ENCODE measurements around the gene SLC44A1. TPM values are rescaled to one million over a fixed set of nuclear protein-coding genes. Genes with fewer than 3 reads are reported as not detected.

Gene SLC44A1
- total and polyA plus RNA-seq, 10 of the 15 experiments (the other 5 are each of a cell fraction or from before 2014, with no cell fraction given), result 2.4 to 21.2 (median 12.4) TPM

- RAD21 ChIA-PET (ENCODE audit: unreplicated experiment), result interaction anchor here (0.9 kb wide), 1 partner anchor 10 kb away, joined by 3 read pairs; no protein-coding TSS in a partner anchor
- H3K9ac ChIP-seq (ENCODE audit: control insufficient read depth, insufficient read depth, low read length), result no peak overlapping the region
- WGBS (ENCODE audit: insufficient coverage, insufficient replicate concordance, low lambda C conversion rate, missing lambda C conversion rate), result 48% methylated on average over 4 of the region's 4 CpGs
- no peak overlapping the region for H3K27ac ChIP-seq (ENCODE audit: control insufficient read depth, insufficient read depth)
- H3K36me3 ChIP-seq (ENCODE audit: control insufficient read depth in 2 of 2, insufficient read depth in 2 of 2, low read length in 1 of 2), result no peaks in the 10 kb centered on the region
- CTCF ChIA-PET, result no interaction called here
- DNase-seq (ENCODE audit: low read depth, low spot score) (no peak), ATAC-seq (no peak), FAIRE-seq (no peak)
- no peak overlapping the region for H2AFZ ChIP-seq (ENCODE audit: control insufficient read depth, low read depth, low read length)
- no peak overlapping the region for H3K4me3 ChIP-seq
- no peak overlapping the region for H3K4me2 ChIP-seq (ENCODE audit: control insufficient read depth, insufficient read depth)
- BruUV-seq (replicated peaks), result no TSS peak
- H3K27me3 ChIP-seq (replicated peaks in 1 of 2; ENCODE audit: control insufficient read depth in 2 of 2, insufficient read depth in 2 of 2, low read length in 1 of 2), result no peaks in the 10 kb centered on the region
- no peak for TF ChIP-seq NRF1 (conservative IDR thresholded peaks at IDR 0.05; ENCODE audit: low read depth, low read length)
- no peak for TF ChIP-seq POLR2AphosphoS5 (IDR thresholded peaks at IDR 0.05; ENCODE audit: low read length)
- no peak for TF ChIP-seq E2F8 (IDR thresholded peaks at IDR 0.05; ENCODE audit: low read depth, partially characterized antibody)
- TF ChIP-seq ATF3 (IDR thresholded peaks at IDR 0.05; ENCODE audit: borderline replicate concordance, extremely low read depth, low read depth, low read length), result no peak
- no peak for TF ChIP-seq GABPA (IDR thresholded peaks at IDR 0.05; ENCODE audit: low read depth)
- no peak for TF ChIP-seq ZNF687 (IDR thresholded peaks at IDR 0.05)
- POLR2A ChIA-PET, result interaction anchor here (0.6 kb wide), 1 partner anchor 590 kb away, joined by 3 read pairs; no protein-coding TSS in a partner anchor
- no peaks in the 10 kb centered on the region for H4K20me1 ChIP-seq (ENCODE audit: control insufficient read depth, insufficient read depth)
- intact Hi-C loops (cut with micrococcal nuclease; ENCODE audit: unreplicated experiment), result no loop called here
- SMC1A ChIA-PET (ENCODE audit: uncharacterized antibody, unreplicated experiment), result no interaction called here
- H3K79me2 ChIP-seq (ENCODE audit: control insufficient read depth, insufficient read depth, low read length), result no peaks in the 10 kb centered on the region
- H3K9me3 ChIP-seq (replicated peaks; ENCODE audit: control insufficient read depth, insufficient read depth, low read length), result no peaks in the 10 kb centered on the region; the same call in 2 of the 3 replicates
- no peaks in the 10 kb centered on the region for H3K4me1 ChIP-seq (ENCODE audit: control insufficient read depth, insufficient read depth, low read length)
- in situ Hi-C loops (cut with MboI), result no loop called here
These were observed 192.3 kb downstream of the SLC44A1 start for GRCh38 chr9:105436783-105437182.

Measured in GM12878 (cell line).